NCI-H2227 (cell line): Measurements from ENCODE around the gene C1orf56.

Experiments
- DNase-seq: peaks from one replicate; lab custom pipeline; 2025; ENCODE audit not compliant: unreplicated experiment; lab: John Stamatoyannopoulos, UW

C1orf56 gene

DNA sequence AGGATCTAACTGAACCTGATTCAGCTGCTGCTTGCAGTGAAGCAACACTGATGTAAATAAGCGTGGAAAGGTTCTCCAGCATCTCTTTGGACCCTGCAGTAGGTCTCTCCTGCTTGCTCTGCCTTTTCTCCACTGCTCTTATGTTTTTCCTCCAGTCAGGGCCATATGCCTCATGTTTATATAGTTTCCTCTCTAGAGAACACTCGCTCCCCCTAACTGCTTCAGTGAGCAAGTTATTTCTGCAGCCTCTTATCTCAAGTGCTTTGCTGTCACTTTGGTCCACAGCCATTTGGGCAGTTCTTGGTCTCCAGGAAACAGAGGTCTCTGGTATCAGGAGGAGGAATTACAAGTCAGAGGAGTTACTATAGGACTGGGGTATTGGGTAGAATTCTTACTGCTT is 34.0 kb upstream of the C1orf56 start:
- peak; percentile 49 for DNase-seq

DNA sequence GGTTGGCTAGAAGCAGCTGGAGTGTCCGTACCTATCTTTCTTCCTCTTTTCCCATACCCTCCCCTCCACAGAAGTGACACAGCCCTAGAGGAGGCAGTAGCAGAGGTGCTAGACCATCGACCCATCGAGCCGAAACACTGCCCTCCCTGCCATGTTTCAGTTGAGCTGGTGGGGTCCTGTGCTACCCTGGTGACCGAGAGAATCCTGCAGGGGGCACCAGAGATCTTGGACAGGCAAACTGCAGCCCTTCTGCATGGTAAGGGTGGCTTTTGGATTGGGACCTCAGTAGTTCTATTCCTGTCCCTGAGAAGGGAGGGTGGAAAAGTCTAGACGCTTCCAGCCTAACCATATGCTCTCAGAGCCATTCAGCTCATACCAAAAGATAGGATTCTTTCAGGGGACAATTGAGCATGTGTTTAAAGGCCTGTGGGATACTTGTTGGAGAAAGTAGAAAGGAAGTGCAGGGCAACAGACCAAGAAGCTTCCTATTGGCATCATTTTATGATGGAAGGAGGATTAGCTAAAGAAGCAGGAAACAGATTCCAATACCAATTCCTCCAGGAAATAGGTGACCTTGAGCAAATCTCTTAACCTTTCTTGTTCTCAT is 22.9 kb upstream of the C1orf56 start:
- peak; percentile 82 for DNase-seq

DNA sequence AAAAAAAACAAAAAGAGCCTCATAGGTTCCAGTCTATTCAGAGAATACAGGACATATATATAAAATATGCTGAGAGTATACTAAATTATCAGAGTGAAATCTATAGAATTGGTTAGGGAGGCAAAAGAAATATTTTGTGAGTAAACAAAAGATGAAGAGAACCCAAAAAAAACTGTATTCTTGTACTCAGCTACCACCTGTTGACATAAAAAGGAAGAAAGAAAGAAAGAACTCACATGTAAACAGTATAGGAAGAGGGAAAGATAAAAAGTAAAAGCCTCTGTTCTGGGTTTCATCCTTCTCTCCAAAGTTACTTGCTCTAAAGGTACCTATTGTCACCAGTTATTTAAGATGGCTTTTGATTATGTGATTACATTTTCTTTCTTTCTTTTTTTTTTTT is 21.1 kb upstream of the C1orf56 start:
- DNase-seq = no peak

DNA sequence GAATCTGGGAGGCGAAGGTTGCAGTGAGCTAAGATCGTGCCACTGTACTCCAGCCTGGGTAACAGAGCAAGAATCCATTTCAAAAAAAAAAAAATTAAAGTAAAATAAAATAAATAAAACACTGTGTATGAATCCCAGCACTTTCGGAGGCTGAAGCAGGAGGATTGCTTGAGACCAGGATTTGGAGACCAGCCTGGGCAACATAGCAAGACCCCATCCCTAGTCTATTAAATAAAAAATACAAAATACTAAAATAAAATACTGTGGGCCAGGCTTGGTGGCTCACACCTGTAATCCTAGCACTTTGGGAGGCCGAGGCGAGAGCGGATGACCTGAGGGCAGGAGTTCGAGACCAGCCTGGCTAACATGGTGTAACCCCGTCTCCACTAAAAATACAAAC is 15.4 kb upstream of the C1orf56 start:
- DNase-seq = no peak

DNA sequence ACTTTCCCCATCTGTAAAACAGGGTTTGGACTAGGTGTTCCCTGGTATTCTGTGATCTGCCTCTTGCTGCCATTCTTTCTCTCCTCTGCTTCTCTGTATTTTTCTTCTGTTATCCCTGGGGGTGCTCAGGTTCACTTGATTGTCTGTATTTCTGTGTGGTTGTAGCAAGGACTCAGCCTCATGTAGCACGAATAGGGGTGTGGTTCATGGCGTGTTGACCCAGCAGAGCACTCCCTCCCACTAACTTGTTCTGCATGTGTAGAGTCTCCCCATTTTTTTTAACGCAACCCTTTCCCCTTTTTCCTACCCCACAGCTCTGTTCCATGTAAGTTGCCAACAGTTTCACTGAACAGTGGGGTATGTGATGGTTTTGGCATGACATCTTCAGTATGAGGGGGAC is 12.4 kb upstream of the C1orf56 start:
- DNase-seq = no peak

DNA sequence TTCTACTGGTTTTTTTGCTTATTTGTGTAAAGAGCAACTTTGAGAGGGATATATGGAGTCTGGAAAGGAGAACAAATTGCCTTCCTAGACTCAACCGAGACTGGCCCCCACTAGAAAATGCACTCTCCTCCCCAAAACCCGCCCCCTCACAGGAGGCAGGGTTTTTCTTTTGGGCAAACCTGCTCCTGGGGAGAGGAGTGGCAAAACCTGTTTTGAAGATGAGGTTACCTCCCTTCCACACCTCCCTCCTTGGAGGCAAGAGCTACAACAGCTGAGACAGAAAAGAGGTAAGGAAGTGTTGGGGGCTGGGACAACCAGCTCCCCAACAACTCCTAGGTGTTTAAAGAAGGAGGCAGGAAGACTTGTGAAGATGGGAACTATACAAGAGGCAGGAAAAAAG is 11.2 kb upstream of the C1orf56 start, which contains the start of gene BNIPL:
TSS of gene BNIPL (plus strand) at position 231 of the 400 bp plus-strand sequence. CDS start at position 371, 140 bp downstream.
- DNase-seq = no peak

DNA sequence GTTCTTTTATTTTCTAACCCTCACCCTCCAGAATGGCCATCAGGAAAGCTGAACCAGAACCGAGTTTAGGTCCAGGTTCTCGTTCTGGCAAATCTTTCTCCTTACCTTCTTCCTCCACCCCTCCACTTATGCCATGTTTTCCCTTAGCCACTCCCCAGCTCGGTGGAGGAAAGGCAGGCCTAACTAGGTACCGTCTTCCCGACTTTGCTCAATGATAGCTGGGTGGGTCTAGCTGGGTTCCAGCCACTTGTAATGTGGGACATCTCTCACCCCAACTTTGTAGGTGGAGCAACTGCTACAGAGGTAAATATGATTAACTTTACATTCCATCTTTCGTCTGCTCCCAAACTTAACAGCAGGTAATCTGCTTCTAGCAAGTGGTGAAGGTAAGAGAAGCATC is 10.5 kb upstream of the C1orf56 start:
- DNase-seq = no peak

DNA sequence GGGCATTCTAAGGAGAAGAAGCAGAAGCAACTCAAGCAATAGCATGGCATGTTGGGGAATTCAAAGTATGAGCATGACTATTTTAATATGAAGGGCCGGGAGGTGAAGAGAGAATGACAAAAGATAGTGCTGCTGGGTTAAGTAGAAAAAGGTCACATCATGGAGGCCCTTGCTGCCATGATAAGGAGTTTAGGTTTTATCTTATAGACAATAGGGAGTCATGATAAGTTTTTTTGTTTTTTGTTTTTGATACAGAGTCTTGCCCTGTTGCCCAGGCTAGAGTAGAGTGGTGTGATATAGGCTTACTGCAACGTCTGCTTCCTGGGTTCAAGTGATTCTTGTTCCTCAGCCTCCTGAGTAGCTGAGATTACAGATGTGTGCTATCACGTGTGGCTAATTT is 8.0 kb upstream of the C1orf56 start:
- no peak for DNase-seq

DNA sequence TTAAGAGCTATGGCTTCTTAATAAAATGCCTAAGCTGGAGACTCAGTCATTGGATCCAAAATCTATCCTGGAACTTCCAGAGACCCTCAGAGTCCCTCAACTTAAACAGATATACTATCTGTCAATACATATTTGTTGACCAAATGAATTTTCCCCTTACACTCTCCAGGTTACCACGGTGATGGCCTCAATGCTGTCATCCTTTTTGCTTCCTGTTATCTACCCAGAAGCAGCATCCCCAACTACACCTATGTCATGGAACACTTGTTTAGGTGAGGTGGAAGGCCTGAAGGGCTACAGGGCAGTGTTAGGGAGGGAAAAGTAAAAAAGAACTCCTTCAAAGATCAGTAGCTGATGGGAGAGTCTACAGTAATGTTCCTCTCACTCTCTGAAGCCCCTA is 4.4 kb upstream of the C1orf56 start:
- DNase-seq = no peak

DNA sequence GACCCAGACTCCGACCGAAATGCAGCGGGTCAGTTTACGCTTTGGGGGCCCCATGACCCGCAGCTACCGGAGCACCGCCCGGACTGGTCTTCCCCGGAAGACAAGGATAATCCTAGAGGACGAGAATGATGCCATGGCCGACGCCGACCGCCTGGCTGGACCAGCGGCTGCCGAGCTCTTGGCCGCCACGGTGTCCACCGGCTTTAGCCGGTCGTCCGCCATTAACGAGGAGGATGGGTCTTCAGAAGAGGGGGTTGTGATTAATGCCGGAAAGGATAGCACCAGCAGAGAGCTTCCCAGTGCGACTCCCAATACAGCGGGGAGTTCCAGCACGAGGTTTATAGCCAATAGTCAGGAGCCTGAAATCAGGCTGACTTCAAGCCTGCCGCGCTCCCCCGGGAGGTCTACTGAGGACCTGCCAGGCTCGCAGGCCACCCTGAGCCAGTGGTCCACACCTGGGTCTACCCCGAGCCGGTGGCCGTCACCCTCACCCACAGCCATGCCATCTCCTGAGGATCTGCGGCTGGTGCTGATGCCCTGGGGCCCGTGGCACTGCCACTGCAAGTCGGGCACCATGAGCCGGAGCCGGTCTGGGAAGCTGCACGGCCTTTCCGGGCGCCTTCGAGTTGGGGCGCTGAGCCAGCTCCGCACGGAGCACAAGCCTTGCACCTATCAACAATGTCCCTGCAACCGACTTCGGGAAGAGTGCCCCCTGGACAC is 534 bp downstream of the C1orf56 start:
- DNase-seq = peak; percentile 76

DNA sequence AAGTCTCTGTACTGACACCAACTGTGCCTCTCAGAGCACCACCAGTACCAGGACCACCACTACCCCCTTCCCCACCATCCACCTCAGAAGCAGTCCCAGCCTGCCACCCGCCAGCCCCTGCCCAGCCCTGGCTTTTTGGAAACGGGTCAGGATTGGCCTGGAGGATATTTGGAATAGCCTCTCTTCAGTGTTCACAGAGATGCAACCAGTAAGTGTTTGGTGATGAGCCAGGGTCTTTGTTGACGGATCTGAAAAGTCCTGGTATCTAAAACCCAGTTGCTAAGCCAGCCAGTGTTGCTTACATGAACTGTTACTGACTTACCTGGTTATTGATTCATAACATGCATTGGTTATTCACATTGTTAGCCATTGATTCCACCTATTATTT is 1.1 kb downstream of the C1orf56 start:
- DNase-seq = no peak

DNA sequence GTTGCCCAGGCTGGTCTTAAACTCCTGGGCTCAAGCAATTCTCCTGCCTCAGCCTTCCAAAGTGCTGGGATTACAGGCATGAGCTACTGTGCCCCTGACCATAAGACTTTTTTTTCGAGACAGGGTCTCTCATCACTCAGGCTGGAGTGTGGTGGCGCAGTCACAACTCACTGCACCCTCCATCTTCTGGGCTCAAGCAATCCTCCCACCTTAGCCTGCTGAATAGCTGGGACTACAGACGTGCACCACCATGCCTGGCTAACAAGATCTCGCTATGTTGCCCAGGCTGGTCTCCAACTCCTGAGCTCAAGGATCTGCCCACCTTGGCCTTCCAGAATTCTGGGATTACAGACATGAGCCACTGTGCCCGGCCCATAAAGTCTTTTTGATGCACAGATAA is 1.9 kb downstream of the C1orf56 start:
- DNase-seq = no peak

DNA sequence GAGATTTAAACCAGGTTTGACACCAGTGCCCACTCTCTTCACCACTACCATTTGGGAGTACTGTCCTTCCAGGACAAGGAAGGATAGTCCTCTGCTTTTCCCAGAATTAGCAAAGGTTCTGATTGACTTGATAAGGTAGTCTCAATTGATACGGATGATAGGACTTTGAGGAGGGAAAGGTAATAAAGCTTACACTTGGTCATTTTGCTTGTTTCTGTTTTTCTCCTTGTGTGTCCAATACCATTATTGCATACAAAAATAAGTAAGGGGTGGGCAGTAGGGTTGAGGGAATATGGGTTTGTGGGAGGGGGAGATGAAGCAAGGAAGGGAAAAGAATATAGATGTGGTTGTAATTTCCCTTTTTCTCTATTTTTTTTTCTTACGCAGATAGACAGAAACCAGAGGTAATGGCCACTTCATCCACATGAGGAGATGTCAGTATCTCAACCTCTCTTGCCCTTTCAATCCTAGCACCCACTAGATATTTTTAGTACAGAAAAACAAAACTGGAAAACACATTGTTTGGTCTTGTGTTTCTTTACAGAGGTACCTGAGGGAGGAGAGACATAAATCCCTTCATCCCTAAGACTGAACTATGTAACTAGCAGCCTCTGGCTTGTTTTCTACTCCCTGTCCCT is 2.6 kb downstream of the C1orf56 start:
- DNase-seq = no peak

DNA sequence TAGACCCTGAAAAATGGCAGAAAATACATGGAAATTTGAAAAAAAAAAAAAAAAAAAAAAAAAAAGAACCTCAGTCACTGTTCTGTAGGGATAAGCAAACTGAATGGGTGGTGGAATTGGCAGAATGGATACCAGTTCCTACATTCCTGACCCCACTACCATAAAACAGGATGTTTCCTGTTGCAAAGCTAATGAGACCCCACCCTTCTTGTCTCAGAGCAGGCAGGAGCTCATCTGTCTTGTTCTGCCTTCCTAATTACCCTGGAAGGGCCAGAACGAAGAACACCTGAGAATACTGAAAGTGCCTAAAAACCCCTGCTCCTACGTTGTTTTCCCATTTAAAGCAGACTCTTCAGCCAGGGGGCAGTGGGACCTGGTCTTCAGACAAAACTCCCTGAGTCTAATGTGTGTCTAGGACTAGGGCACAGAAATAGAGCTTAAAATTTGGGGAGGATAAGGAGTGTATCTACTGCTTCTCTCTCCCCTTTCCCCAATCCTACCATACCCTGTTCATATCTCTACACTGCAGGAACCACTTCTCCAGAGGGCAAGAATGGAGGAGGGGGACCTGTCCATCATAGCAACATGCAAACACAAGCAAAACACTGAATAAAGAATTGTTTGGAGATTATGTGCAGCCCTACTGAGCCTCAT is 3.9 kb downstream of the C1orf56 start:
- DNase-seq = no peak

DNA sequence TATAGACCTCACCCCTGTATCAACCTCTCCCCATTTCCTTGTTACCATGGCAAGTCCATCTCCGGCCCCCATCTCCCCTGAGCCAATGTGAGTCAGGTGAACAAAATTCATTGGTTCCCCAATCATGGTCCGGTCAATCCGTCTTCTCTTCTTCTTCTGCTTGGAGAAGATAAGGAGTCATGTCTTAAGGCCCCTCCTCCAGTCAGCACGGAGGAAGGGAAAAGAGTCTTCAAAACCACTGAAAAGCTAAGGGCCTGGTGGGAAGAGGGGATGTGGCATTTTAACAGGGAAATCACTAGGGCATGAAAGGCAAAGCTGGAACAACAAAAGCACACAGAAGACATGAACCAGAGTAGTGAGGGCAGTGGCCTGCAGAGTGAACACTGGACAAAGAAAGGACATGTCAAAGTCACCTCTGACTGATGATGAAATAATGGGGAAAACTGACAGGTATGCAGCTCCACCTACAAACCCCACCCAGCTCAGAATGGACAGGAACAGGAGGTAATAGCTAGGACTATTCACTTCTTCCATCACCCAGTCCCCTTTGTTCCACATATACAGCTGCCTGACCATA is 7.5 kb downstream of the C1orf56 start:
- DNase-seq = no peak

DNA sequence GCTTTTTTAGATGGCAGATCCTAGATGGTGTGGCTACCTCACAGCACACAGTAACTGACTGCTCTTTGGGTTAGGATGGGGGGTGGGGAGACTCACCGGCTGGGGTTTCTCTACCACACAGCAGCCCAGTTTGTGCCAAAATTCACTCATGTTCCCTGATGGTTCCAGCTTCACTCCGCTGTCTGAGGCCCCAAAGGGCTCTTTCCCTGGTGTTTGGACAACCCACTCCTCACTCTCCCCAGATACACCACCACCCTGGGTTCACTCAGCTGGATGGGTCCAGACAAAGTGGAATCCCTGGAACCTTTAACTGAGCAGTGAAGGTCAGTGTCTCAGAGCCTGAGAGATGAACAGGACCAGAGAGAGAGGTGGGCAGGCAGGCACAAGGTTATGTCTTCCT is 8.0 kb downstream of the C1orf56 start:
- no peak for DNase-seq

DNA sequence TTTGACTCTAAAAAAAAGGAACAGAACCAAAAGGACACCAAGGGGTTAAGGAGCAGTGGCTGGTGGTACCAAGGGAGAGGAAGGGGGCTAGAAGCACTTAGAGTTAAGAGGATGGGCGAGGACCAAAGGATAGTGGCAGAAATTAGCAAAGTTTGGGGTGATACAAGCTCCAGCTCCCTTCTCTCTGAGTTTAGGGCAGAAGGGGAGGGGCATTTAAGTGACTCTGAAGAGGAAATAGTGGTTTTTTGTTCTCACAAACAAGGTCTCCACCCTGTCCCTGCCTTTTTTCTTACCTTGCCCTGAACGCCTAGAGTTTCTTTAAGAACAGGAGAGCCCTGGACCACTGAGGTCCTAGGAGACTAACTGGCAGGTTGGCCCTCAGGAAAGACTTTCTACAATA is 8.6 kb downstream of the C1orf56 start:
- no peak for DNase-seq

DNA sequence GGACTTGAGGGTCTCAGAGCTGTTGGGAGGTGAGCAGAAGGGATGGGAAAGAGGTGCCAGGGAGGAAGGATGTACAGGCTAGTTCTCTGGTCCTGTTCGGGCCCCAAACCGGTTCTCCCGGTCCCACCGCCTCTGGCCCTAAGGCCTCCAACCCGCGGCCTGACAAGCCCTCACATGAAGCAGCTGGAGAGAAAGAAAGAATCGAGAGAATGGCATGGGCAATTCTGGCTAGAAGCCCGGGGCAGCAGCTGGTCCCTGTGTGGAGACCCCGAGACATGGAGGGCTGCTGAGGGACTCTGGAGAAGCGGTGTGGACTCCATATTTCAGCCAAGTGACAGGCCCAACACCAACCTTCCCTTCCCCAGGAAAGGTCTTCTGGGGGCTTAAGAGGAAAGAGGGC is 11.1 kb downstream of the C1orf56 start:
- DNase-seq = peak; percentile 34

DNA sequence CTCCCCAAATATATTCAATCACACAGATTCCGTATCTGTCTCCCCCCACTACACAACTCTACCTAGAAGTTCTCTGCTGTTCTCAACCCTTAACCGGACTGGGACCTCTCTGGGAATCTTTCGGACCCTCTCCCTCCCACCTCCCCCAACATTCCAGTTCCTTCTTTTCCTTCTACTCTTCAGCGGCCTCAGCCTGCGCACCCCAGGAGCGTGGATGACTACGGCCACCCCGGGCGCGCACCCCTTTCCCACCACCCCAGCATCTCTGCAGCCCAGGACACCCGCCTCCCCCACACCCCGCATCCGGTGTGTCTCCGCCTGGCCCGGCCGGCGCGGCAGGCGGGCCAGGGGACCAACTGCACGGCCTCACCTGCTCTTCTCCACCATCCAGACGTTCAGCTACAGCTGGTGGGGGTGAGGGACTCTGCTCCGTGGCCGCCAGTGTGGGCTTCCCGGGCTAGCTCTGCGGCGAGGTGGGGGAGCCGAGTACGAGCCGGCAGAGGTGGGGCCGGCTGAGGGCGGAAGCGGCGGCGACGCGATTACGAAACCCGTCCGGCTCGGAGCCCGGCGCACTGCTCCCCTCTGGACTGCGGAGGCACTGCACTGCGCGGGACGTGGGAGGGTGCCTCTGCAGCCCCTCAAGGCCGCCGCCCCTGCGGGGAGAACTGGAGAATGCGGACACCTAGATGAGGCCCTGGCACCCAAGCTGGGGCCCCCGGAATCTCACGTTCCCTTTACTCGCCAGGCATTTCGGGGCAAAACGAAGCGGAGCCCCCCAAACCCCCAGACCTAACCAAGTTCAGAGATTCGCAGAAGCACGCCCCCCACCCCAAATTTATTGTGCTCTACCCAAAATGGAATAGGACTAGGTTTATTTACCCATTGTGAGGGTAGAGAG is 11.8 kb downstream of the C1orf56 start, which contains the start of gene CDC42SE1:
TSS of gene CDC42SE1 (minus strand) at position 514 of the 898 bp plus-strand sequence. CDS start 3,892 bp downstream, outside the sequence.
- DNase-seq = peak; percentile 93

DNA sequence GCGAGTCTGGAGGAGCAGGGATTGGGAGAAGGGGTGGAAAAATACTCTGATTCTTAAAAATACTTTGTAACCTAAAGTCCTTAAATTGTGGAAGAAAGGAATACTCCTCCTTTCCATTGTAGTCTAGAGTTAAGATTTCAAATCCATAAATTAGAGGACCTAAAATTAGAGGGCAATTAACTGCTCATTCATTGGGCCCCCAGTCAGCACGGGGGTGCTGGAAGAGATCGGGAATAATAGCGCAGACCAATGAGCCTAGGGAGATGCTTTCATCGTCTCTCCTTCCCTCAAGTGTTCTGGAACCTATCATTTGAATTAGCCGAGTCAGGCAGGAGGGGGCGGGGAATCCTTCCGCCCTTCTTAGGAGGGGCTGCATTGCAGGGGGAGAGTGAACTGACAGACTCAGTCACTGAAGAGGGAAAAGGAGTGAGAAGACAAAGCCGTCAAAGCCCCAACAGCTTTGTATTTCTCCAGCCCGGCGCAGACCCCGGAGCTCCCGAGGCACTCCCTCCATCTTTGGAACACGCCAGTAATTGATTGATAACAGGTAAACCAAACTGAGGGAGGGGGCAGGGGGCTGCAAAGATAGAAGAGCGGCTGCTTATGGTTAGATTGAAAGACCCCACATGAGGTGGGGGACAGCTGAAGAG is 12.6 kb downstream of the C1orf56 start, which contains the start of gene MLLT11:
TSS of gene MLLT11 (plus strand) at position 391 of the 650 bp plus-strand sequence. CDS start 6,828 bp downstream, outside the sequence.
- peak; percentile 96 for DNase-seq
